Mammary epithelial cell (primary cell): ENCODE results near the gene CMSS1.

Experiments used
- EZH2 ChIP-seq: IDR thresholded peaks from 2 replicates; pipeline ENCODE4 v1.6.1; 2012; ENCODE audit warnings: low read length, inconsistent platforms, borderline replicate concordance
- TF ChIP-seq, protein P1 (sequence below), 2 donors: IDR thresholded peaks in 1 of 2; conservative IDR thresholded peaks in 1 of 2; 2 replicates each; pipeline ENCODE4 v1.5.1; 2011 to 2012; ENCODE audit warnings: inconsistent platforms in 2 of 2, low read length in 2 of 2, mild to moderate bottlenecking in 2 of 2, control low read depth in 1 of 2, low read depth in 1 of 2; ENCODE audit not compliant: insufficient read depth in 1 of 2; ENCODE audit errors: extremely low read depth in 1 of 2

DNA sequence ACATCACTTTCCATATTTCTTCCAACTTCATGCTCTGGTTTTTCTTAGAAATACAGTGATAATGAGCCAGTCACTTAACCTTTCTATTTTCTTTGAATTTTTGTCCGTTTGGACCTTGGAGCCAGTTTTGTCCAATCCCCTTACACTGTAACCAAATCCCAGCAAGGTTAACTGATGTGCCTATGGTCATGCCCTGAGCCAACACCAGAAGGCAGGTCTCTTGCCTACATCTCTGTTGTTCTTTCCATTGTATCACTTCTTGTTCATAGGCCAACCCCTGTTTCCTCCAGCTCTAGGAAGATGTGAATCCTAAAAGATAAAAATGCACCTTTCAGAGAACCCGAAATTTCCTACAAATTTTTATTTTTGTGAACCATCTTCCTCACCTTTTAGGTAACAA, 122.7 kb downstream of the CMSS1 start:
- TF ChIP-seq, protein P1, sequence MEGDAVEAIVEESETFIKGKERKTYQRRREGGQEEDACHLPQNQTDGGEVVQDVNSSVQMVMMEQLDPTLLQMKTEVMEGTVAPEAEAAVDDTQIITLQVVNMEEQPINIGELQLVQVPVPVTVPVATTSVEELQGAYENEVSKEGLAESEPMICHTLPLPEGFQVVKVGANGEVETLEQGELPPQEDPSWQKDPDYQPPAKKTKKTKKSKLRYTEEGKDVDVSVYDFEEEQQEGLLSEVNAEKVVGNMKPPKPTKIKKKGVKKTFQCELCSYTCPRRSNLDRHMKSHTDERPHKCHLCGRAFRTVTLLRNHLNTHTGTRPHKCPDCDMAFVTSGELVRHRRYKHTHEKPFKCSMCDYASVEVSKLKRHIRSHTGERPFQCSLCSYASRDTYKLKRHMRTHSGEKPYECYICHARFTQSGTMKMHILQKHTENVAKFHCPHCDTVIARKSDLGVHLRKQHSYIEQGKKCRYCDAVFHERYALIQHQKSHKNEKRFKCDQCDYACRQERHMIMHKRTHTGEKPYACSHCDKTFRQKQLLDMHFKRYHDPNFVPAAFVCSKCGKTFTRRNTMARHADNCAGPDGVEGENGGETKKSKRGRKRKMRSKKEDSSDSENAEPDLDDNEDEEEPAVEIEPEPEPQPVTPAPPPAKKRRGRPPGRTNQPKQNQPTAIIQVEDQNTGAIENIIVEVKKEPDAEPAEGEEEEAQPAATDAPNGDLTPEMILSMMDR (conservative IDR thresholded peaks at IDR 0.05 in 1 of 2, IDR thresholded peaks at IDR 0.05 in 1 of 2; ENCODE audit: extremely low read depth in 1 of 2, insufficient read depth in 1 of 2, low read depth in 1 of 2, low read length in 2 of 2), result no peak
- no peak for TF ChIP-seq EZH2
